H1 (cell line): ENCODE results near the gene APELA. TPM values are rescaled to one million over a fixed set of nuclear protein-coding genes. Genes with fewer than 3 reads are reported as not detected.

ENCODE experiments used
- BCL11A ChIP-seq, 2 experiments: IDR thresholded peaks; one replicate each; pipeline ENCODE4 v1.6.1; 2011; ENCODE audit warnings: low read depth in 2 of 2, low read length in 2 of 2, mild to moderate bottlenecking in 2 of 2
- FOSL1 ChIP-seq: IDR thresholded peaks from 2 replicates; pipeline ENCODE4 v1.6.1; 2011; ENCODE audit warnings: mild to moderate bottlenecking, low read depth, low read length, moderate library complexity; ENCODE audit not compliant: insufficient read depth
- RXRA ChIP-seq: IDR thresholded peaks from 2 replicates; pipeline ENCODE4 v1.6.1; 2011; ENCODE audit warnings: low read depth, mild to moderate bottlenecking, low read length, moderate library complexity; ENCODE audit not compliant: insufficient read depth
- USF2 ChIP-seq: IDR thresholded peaks from 2 replicates; pipeline ENCODE4 v1.6.1; 2011; ENCODE audit warnings: low read length, improper control_type of control experiment
- polyA plus RNA-seq, 7 experiments: library from polyadenylated mRNA; depleted of rRNA in 3 of 7; stranded (reverse) in 5 of 7; unstranded in 2 of 7; fragments of >200 nt in 5 of 7; fragments of 200-250 nt in 2 of 7; gene quantifications; 1 replicate in 5 of 7; 2 replicates in 1 of 7; 4 replicates in 1 of 7; pipeline versions ENCODE4 v1.2.1 to v1.2.3, GENCODE V29; 2011 to 2013; ENCODE audit warnings: missing spikeins in 2 of 7, mixed read lengths in 2 of 7
- total RNA-seq: library from RNA; stranded (reverse); fragmentation: NEBNext Ultra II Directional; extraction: Animal tissue kit (Norgen Biotek cat#: 25700); gene quantifications from 2 replicates; pipeline ENCODE4 v1.2.1, GENCODE V29; 2021
- TF ChIP-seq, protein P1 (sequence below): fragments of 300-600 bp; sonication (generic); IDR thresholded peaks from 2 replicates; pipeline ENCODE4 v1.7.1; 2012; ENCODE audit warnings: low read length, moderate library complexity, mild to moderate bottlenecking, inconsistent platforms; ENCODE audit not compliant: insufficient replicate concordance
- TF ChIP-seq, protein P2 (sequence below): IDR thresholded peaks from 2 replicates; pipeline ENCODE4 v1.6.1; 2011; ENCODE audit warnings: low read depth, mild to moderate bottlenecking, low read length; ENCODE audit not compliant: insufficient read depth

Gene APELA
- total and polyA plus RNA-seq, 2 of the 8 experiments (the other 6 are each of a cell fraction or from before 2014, with no cell fraction given): 60.2 to 81.8 TPM

DNA sequence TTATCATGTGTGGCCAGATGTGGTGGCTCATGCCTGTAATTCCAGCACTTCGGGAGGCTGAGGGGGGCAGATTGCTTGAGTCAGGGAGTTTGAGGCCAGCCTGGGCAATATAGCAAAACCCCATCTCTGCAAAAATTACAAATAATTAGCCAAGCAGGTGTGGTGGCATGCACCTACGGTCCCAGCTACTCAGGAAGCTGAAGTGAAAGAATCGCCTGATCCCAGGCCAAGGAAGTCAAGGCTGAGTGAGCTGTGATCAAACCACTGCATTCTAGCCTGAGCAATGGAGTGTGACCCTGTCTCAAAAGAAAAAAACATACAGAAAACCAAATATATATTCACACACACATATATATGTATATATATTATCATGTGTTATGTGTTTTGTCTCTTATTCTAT is 15.0 kb downstream of the APELA start (continued):
- TF ChIP-seq, protein P1, sequence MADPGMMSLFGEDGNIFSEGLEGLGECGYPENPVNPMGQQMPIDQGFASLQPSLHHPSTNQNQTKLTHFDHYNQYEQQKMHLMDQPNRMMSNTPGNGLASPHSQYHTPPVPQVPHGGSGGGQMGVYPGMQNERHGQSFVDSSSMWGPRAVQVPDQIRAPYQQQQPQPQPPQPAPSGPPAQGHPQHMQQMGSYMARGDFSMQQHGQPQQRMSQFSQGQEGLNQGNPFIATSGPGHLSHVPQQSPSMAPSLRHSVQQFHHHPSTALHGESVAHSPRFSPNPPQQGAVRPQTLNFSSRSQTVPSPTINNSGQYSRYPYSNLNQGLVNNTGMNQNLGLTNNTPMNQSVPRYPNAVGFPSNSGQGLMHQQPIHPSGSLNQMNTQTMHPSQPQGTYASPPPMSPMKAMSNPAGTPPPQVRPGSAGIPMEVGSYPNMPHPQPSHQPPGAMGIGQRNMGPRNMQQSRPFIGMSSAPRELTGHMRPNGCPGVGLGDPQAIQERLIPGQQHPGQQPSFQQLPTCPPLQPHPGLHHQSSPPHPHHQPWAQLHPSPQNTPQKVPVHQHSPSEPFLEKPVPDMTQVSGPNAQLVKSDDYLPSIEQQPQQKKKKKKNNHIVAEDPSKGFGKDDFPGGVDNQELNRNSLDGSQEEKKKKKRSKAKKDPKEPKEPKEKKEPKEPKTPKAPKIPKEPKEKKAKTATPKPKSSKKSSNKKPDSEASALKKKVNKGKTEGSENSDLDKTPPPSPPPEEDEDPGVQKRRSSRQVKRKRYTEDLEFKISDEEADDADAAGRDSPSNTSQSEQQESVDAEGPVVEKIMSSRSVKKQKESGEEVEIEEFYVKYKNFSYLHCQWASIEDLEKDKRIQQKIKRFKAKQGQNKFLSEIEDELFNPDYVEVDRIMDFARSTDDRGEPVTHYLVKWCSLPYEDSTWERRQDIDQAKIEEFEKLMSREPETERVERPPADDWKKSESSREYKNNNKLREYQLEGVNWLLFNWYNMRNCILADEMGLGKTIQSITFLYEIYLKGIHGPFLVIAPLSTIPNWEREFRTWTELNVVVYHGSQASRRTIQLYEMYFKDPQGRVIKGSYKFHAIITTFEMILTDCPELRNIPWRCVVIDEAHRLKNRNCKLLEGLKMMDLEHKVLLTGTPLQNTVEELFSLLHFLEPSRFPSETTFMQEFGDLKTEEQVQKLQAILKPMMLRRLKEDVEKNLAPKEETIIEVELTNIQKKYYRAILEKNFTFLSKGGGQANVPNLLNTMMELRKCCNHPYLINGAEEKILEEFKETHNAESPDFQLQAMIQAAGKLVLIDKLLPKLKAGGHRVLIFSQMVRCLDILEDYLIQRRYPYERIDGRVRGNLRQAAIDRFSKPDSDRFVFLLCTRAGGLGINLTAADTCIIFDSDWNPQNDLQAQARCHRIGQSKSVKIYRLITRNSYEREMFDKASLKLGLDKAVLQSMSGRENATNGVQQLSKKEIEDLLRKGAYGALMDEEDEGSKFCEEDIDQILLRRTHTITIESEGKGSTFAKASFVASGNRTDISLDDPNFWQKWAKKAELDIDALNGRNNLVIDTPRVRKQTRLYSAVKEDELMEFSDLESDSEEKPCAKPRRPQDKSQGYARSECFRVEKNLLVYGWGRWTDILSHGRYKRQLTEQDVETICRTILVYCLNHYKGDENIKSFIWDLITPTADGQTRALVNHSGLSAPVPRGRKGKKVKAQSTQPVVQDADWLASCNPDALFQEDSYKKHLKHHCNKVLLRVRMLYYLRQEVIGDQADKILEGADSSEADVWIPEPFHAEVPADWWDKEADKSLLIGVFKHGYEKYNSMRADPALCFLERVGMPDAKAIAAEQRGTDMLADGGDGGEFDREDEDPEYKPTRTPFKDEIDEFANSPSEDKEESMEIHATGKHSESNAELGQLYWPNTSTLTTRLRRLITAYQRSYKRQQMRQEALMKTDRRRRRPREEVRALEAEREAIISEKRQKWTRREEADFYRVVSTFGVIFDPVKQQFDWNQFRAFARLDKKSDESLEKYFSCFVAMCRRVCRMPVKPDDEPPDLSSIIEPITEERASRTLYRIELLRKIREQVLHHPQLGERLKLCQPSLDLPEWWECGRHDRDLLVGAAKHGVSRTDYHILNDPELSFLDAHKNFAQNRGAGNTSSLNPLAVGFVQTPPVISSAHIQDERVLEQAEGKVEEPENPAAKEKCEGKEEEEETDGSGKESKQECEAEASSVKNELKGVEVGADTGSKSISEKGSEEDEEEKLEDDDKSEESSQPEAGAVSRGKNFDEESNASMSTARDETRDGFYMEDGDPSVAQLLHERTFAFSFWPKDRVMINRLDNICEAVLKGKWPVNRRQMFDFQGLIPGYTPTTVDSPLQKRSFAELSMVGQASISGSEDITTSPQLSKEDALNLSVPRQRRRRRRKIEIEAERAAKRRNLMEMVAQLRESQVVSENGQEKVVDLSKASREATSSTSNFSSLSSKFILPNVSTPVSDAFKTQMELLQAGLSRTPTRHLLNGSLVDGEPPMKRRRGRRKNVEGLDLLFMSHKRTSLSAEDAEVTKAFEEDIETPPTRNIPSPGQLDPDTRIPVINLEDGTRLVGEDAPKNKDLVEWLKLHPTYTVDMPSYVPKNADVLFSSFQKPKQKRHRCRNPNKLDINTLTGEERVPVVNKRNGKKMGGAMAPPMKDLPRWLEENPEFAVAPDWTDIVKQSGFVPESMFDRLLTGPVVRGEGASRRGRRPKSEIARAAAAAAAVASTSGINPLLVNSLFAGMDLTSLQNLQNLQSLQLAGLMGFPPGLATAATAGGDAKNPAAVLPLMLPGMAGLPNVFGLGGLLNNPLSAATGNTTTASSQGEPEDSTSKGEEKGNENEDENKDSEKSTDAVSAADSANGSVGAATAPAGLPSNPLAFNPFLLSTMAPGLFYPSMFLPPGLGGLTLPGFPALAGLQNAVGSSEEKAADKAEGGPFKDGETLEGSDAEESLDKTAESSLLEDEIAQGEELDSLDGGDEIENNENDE: no peak
- TF ChIP-seq RXRA: no peak
- no peak for TF ChIP-seq FOSL1
- no peak for TF ChIP-seq BCL11A (IDR thresholded peaks at IDR 0.05; ENCODE audit: low read depth in 2 of 2, low read length in 2 of 2)
- TF ChIP-seq, protein P2, sequence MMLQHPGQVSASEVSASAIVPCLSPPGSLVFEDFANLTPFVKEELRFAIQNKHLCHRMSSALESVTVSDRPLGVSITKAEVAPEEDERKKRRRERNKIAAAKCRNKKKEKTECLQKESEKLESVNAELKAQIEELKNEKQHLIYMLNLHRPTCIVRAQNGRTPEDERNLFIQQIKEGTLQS: no peak
- no peak for TF ChIP-seq USF2
